ENCODE data around the gene SLK.

GRCh38 chr10:104036518-104037260, 69.7 kb downstream of the SLK start:
- no peak for TF ChIP-seq CTCF (conservative IDR thresholded peaks at IDR 0.05; ENCODE audit: low read length)
- no peak for TF ChIP-seq EZH2phosphoT487 (IDR thresholded peaks at IDR 0.05; ENCODE audit: borderline replicate concordance, low read depth, low read length)
